Stimulated activated effector memory CD8-positive, alpha-beta T cell treated with anti-CD3 and anti-CD28 coated beads, Interleukin-12 subunit alpha, Interleukin-12 subunit beta, amount 100 ng/mL, for 72 hours (primary cell): ENCODE results near the gene ATP10B.
"Not testable (repeated sequence)": the region's sequence is repeated elsewhere in the genome, so short reads cannot be mapped to it uniquely, and the experiment has no call there.

ENCODE experiments used
- ATAC-seq: fragments of 150-1000 bp; cut with Tn5 transposase; 2 replicates; pipeline ENCODE4 v1.10.0; 2021
- DNase-seq, 2 donors: peaks; one replicate each; pipeline ENCODE4 v3.0.0; 2021 to 2022; ENCODE audit warnings: low spot score in 2 of 2
- H3K27ac Mint-ChIP-seq: one replicate; pipeline ENCODE4 v1.8.0; 2022; ENCODE audit warnings: mild to moderate bottlenecking, mixed read lengths
- H3K36me3 Mint-ChIP-seq: one replicate; pipeline ENCODE4 v1.8.0; 2022; ENCODE audit warnings: mild to moderate bottlenecking, mixed read lengths
- H3K4me1 Mint-ChIP-seq: one replicate; pipeline ENCODE4 v1.8.0; 2022; ENCODE audit warnings: mixed read lengths
- H3K4me3 Mint-ChIP-seq: one replicate; pipeline ENCODE4 v1.8.0; 2022; ENCODE audit warnings: mild to moderate bottlenecking, mixed read lengths
- H3K9me3 Mint-ChIP-seq: one replicate; pipeline ENCODE4 v1.8.0; 2022; ENCODE audit warnings: mixed read lengths

The ATP10B gene

GRCh38 chr5:160837749-160838593 lies 14.0 kb downstream of the ATP10B start:
- Mint-ChIP-seq H3K4me3 (no peak overlapping the region), H3K9me3 (peaks cover 9% of the 10 kb centered on the region), H3K36me3 (no peaks in the 10 kb centered on the region), H3K27ac (no peak overlapping the region), H3K4me1 (no peaks in the 10 kb centered on the region)
- DNase-seq (no peak), ATAC-seq (no peak)

DNA sequence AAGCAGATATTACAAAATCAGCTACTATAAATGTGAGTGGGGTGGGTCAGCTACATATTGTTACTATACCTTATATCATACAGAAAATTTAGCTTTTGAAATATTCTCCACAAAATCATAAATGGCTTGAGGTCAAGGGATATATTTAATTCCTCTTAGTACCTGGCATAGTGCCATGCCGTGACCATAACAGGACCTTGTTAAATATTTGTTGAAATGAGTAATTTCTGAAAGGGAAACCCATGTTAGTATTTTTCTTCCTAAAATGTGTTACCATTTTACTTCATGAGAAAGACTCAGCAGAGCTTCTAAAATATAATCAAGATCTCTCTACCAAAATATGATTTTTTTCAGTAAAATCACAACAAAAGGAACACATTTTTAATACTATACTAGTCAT lies 14.8 kb downstream of the ATP10B start:
- Mint-ChIP-seq H3K27ac (no peak overlapping the region), H3K4me1 (no peaks in the 10 kb centered on the region), H3K36me3 (no peaks in the 10 kb centered on the region), H3K4me3 (no peak overlapping the region), H3K9me3 (peaks cover 11% of the 10 kb centered on the region)
- ATAC-seq (no peak), DNase-seq (no peak)

DNA sequence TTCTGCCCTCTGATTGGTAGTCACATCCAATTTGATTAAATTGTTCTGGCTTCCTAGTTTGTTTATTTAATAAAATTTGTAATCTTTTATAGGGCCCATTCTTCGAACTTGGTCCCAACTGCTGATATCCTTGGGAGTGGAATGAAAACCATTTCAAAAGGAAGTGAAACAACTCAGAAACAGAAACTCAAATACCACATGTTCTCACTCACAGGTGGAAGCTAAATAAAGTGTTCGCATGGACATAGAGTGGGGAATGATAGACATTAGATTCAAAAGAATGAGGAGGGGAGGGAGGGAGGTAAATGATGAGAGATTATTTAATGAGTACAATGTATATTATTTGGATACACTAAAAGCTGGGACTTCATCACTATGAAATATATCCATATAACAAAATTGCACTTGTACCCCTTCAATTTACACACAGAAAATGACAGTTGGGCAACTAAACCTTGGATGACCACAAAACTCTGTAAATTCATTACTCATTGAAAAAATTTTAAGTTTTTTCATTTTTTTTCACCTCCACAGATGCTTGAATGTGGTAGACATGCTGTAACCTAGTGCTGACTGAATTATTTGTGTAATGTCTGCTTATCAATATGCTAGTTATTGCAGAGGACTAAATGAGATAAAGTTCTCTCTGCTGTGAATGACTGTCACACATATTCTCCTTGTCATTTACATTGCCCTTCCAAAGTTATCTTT lies 16.0 kb downstream of the ATP10B start:
- Mint-ChIP-seq H3K4me3 (no peak overlapping the region), H3K27ac (no peak overlapping the region), H3K36me3 (no peaks in the 10 kb centered on the region), H3K4me1 (no peaks in the 10 kb centered on the region), H3K9me3 (peaks cover 7% of the 10 kb centered on the region)
- DNase-seq (no peak), ATAC-seq (no peak)

- no peak overlapping the region for H3K4me3 Mint-ChIP-seq
- DNase-seq (no peak), ATAC-seq (no peak)
- H3K9me3 Mint-ChIP-seq: peaks cover 7% of the 10 kb centered on the region
- H3K4me1 Mint-ChIP-seq: no peaks in the 10 kb centered on the region
- H3K36me3 Mint-ChIP-seq: no peaks in the 10 kb centered on the region
- no peak overlapping the region for H3K27ac Mint-ChIP-seq
Observed at GRCh38 chr5:160835376-160835775, 16.6 kb downstream of the ATP10B start.

- no peak for DNase-seq
- Mint-ChIP-seq H3K4me3 (no peak overlapping the region), H3K36me3 (no peaks in the 10 kb centered on the region), H3K9me3 (peaks cover 7% of the 10 kb centered on the region), H3K27ac (no peak overlapping the region), H3K4me1 (no peaks in the 10 kb centered on the region)
- ATAC-seq: no peak
Observed at GRCh38 chr5:160833806-160834205, 18.2 kb downstream of the ATP10B start.

DNA sequence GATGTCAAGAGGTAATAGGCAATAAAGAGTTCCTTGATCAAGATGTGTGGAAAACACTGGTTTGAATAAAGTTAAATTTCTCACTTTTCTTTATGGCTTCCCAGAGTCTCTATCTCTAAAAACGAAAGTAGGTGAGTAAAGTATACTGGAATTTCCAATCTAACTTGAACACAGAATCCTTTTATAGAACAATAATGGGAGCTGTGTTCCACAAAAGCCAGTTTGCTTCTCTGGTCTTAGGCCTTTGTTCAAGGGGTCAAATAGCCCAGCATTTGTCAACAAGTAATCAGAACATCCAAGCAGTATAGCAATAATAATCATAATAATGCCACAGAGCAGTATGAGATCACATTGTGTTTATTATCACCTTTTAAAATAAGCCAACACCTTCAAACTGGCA lies 20.2 kb downstream of the ATP10B start:
- Mint-ChIP-seq H3K4me3 (no peak overlapping the region), H3K27ac (no peak overlapping the region), H3K4me1 (no peaks in the 10 kb centered on the region), H3K9me3 (peaks cover 12% of the 10 kb centered on the region), H3K36me3 (no peaks in the 10 kb centered on the region)
- no peak for ATAC-seq
- DNase-seq: no peak

DNA sequence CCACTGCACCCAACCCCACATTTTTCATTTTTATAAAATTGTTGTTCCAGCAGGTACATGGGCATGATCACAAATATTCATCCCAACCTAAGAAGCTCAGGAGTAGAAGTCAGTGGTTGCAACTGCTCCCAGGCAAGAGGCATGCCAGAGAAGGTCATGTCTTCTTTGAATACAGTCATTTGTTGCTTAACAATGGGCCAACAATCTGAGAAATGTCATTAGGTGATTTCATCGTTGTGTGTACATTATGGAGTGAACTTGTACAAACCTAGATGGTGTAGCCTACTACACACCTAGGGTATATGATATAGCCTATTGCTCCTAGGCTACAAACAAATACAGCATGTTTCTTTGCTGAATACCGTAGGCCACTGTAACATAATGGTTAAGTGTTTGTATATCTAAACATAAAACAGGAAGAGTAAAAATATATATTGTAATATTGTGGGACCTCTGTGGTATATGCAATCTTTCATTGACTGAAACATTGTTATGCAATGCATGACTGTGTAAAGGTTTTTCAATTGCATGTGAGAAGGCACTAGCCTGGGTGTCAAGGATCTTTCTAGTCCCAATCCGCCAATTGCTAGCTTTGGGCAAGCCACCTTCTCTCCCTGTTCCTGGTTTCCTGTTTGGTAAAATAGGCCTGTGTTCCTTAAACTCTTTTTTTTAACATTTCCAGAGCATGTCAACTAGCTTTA lies 27.6 kb downstream of the ATP10B start:
- Mint-ChIP-seq H3K4me3 (no peak overlapping the region), H3K4me1 (no peaks in the 10 kb centered on the region), H3K27ac (no peak overlapping the region), H3K36me3 (no peaks in the 10 kb centered on the region), H3K9me3 (peaks cover 19% of the 10 kb centered on the region)
- no peak for DNase-seq
- ATAC-seq: no peak

DNA sequence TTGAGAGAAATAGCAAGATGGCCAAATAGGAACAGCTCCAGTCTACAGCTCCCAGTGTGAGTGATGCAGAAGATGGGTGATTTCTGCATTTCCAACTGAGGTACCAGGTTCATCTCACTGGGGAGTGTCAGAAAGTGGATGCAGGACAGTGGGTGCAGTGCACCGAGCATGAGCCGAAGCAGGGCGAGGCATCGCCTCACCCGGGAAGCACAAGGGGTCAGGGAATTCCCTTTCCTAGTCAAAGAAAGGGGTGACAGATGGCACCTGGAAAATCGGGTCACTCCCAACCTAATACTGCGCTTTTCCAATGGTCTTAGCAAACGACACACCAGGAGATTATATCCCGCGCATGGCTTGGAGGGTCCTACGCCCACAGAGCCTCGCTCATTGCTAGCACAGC lies 39.0 kb downstream of the ATP10B start:
- DNase-seq, H3K4me3 Mint-ChIP-seq, H3K27ac Mint-ChIP-seq, ATAC-seq, H3K36me3 Mint-ChIP-seq, H3K4me1 Mint-ChIP-seq: not testable (repeated sequence)
- H3K9me3 Mint-ChIP-seq: peaks cover 13% of the 10 kb centered on the region

- Mint-ChIP-seq H3K4me1 (no peaks in the 10 kb centered on the region), H3K36me3 (no peaks in the 10 kb centered on the region), H3K27ac (no peak overlapping the region), H3K4me3 (no peak overlapping the region), H3K9me3 (no peaks in the 10 kb centered on the region)
- DNase-seq: no peak
- peak; percentile 16 for ATAC-seq
Observed at GRCh38 chr5:160805376-160805775, 46.6 kb downstream of the ATP10B start.

DNA sequence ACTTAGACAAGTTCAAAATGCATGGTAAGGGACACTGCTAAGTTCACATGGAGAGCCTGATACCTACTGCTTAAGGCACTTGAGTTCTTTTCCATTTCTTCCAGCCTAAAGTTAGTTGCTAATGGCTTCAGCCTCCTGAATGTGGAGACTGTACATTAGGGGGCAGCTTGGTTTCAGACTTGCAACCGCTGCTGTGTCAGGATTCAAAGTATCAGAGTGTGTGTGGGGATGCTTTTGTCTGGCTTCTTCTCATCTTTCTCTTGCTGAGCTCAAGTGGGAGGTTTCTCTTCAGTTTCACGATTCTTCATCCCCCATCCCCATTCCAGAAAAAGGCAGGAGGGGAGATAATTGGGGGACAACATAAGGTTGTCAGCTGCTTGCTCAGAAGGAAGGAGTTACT lies 49.4 kb downstream of the ATP10B start:
- no peak overlapping the region for H3K27ac Mint-ChIP-seq
- no peaks in the 10 kb centered on the region for H3K36me3 Mint-ChIP-seq
- no peak for DNase-seq
- no peaks in the 10 kb centered on the region for H3K4me1 Mint-ChIP-seq
- no peak for ATAC-seq
- H3K9me3 Mint-ChIP-seq: no peaks in the 10 kb centered on the region
- no peak overlapping the region for H3K4me3 Mint-ChIP-seq

DNA sequence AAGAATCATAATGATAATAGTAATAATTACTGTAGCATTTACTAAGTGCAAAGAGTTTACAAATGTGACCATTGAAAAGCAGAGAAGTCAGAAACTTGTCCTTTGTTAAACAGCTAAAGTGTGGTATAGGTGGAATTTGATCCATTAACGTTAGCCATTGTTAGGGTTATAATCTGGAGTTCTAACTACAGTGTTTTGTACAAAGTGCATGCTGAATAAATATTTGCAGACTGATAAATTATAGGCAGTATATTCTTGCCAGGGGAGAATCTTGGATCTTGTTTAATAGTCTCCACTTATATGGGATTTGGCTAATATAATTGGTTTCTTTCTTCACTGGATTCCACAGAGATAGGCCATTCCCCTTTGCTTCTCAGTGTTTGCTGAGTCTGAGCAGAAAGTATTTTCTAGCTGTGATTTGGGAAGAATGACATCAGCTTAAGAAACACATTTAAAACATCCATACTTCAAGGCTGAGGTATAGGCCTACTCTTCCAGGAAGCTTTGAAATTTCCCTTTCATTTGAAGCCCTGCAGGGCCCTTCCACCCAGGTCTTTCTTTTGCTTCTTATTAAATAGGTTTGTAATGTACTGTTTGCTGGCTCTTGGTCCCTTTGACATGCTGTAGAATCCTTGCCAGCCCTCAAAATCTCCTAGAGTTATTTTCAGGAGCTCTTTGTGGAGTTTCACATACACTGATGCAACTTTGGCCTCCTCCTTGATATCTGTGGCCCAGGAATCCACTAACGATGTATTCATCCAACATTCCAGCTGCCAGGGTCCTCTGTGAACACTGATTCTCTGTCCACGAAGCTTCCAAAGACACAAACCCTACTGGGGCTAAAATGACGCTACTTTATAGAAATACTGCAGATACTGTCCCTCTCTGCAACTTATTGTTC lies 51.4 kb downstream of the ATP10B start:
- Mint-ChIP-seq H3K4me3 (no peak overlapping the region), H3K27ac (no peak overlapping the region), H3K9me3 (no peaks in the 10 kb centered on the region), H3K36me3 (no peaks in the 10 kb centered on the region), H3K4me1 (no peaks in the 10 kb centered on the region)
- DNase-seq (no peak), ATAC-seq (no peak)

- Mint-ChIP-seq H3K36me3 (no peaks in the 10 kb centered on the region), H3K9me3 (no peaks in the 10 kb centered on the region)
Observed at GRCh38 chr5:160799184-160799583, 52.8 kb downstream of the ATP10B start.

DNA sequence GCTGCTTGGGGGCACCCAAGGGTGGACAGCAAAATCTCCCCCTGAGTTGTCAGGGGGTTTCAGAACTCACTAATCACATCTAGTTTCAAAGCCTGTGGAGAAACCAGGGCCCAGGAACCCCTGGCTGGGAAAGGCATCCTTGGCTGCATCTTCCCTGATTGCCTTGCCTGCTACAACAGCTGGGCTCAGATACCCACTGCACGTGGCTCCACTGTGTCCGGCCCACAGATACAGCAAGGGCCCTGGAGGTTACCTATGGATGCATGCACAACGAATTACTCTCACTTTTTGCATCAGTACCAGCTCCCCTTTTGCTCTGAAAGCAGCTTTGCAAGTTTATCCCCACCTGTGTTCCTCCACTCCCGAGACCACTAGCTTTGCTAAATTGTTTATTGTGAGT lies 55.0 kb downstream of the ATP10B start:
- H3K9me3 Mint-ChIP-seq: no peaks in the 10 kb centered on the region
- ATAC-seq: no peak
- DNase-seq: no peak
- H3K36me3 Mint-ChIP-seq: no peaks in the 10 kb centered on the region
- no peak overlapping the region for H3K27ac Mint-ChIP-seq
- H3K4me3 Mint-ChIP-seq: no peak overlapping the region
- H3K4me1 Mint-ChIP-seq: no peaks in the 10 kb centered on the region

More at GRCh38 chr5:160799184-160799583, 52.8 kb downstream of the ATP10B start:
- H3K27ac Mint-ChIP-seq: no peak overlapping the region
- H3K4me3 Mint-ChIP-seq: no peak overlapping the region
- H3K4me1 Mint-ChIP-seq: no peaks in the 10 kb centered on the region
- no peak for ATAC-seq
- DNase-seq: no peak

DNA sequence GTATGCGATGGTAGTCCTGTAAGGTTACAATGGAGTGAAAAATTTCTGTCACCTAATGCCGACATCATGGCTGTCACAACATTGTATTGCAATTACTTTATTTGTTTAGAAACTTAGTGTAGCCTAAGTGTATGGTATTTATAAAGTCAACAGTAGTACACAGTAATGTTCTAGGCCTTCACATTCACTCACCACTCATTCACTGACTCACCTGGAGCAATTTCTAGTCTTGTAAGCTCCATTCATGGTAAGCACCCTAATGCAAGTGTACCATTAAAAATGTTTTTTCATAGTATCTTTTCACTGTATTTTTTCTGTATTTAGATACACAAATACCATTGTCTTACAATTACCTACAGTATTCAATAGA lies 58.5 kb downstream of the ATP10B start:
- Mint-ChIP-seq H3K4me1 (no peaks in the 10 kb centered on the region), H3K9me3 (no peaks in the 10 kb centered on the region), H3K27ac (no peak overlapping the region), H3K36me3 (no peaks in the 10 kb centered on the region), H3K4me3 (no peak overlapping the region)
- ATAC-seq: no peak
- no peak for DNase-seq
